Anterior cingulate cortex (tissue), 58 donors: ENCODE results near the gene STAC3.

Experiments
- DNase-seq, 58 donors: peaks; one replicate each; lab custom pipeline; 2025; lab: John Stamatoyannopoulos, UW

Gene STAC3

DNA sequence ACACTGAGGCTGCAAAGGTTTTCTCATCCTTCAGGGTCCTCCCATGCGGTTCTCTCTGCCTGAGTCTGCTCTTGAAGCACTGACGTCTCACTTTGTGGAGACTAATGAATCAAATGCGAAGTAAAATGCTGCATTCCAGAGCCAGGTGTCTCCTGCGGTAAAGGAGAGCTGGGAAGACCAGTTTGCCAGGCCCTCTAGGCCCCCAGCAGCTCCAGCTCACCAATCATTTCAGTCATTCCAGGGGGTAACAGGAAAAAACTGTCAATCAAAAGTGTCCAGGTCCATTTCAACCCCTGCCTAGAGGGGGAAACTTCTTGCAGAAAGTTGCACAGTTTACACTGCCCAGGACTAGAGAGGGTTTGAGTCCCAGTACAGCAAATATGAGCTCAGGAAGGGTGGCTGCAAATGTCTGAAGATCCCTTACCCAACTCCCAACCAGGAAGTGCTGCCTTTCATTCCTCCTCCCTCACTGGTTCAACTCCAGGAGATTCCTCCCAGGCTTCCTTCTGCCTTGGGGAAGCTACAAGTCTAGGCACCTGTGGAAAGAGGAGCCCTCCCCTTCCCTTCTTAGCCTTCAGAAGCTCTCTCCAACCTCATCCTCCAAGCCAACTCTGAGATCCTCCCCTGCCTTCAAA lies 37.1 kb downstream of the STAC3 start:
- no peak for DNase-seq

DNA sequence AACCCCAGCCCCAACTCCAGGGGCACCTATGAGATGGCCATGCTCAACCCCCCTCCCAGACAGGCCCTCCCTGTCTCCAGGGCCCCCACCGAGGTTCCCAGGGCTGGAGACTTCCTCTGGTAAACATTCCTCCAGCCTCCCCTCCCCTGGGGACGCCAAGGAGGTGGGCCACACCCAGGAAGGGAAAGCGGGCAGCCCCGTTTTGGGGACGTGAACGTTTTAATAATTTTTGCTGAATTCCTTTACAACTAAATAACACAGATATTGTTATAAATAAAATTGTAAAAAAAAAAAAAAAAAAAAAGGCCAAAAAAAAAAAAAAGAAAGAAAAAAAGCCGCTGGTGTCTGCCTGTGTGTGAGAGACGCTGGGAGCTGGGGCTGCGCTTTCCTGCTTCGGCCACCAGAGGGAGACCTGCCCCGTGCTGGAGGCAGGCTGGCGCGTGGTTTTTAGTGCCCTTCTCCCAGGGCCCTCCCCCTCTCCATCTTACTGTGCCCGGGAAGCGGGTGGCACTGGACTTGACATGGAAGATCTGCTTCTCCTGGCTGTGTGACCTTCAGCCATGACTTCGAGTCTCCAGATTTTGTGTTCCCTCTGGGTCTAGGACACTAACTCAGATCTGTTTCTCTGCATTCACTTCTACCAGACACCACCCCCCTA lies 37.8 kb downstream of the STAC3 start:
- peak; percentile 20 to 89 (median 78) for DNase-seq

DNA sequence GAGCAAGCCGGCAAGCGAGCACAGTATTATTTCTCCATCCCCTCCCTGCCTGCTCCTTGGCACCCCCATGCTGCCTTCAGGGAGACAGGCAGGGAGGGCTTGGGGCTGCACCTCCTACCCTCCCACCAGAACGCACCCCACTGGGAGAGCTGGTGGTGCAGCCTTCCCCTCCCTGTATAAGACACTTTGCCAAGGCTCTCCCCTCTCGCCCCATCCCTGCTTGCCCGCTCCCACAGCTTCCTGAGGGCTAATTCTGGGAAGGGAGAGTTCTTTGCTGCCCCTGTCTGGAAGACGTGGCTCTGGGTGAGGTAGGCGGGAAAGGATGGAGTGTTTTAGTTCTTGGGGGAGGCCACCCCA lies 38.3 kb downstream of the STAC3 start:
- peak in 1 of 58 donors; percentile 18 for DNase-seq

DNA sequence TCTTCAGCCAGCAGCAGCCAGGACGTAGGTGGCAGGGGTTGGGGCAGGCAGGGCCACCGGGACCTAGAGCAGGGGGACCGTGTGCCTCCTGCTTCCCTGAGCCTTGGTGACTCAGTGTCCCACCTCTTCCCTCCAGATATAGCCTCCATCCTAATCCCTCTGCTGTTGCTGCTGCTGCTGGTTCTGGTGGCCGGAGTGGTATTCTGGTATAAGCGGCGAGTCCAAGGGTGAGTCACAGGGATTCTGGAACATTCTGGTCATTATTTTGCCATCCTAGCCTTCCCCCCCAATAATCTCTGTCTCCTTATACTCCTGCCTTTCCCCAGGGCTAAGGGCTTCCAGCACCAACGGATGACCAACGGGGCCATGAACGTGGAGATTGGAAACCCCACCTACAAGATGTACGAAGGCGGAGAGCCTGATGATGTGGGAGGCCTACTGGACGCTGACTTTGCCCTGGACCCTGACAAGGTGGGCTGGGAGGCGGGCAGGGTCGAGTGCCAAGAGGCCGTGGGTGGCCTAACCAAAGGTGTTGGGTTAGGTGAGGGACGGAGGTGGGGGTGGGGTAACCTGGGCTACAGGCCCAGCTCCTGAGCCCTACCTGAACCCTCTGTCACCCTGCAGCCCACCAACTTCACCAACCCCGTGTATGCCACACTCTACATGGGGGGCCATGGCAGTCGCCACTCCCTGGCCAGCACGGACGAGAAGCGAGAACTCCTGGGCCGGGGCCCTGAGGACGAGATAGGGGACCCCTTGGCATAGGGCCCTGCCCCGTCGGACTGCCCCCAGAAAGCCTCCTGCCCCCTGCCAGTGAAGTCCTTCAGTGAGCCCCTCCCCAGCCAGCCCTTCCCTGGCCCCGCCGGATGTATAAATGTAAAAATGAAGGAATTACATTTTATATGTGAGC lies 38.9 kb downstream of the STAC3 start:
- DNase-seq, result no peak

DNA sequence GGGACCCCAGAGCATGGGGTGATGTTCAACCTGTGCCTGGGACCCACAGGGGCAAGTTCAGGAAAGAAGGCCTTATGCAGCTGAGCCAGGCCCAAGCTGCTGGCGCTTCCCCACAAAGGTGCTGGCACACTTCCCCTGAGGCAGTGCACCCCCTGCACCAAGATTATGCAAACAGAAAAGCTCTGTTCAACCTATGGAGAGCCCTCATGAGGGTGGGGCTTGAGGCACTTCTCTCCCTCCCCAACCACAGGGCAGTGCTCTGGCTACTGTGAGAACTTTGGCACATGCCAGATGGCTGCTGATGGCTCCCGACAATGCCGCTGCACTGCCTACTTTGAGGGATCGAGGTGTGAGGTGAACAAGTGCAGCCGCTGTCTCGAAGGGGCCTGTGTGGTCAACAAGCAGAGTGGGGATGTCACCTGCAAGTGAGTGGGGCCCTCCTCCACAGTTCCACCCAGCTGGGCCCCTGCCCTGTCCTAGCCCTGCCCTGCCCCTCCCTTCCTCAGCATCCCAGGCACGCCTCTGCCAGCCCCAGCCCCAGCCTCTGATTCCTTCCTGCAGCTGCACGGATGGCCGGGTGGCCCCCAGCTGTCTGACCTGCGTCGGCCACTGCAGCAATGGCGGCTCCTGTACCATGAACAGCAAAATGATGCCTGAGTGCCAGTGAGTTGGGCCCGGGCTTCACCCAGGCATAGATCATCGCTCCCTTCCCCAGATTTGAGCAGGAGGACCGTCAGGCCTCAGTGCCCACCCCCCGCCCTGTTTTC lies 39.9 kb downstream of the STAC3 start:
- DNase-seq, result no peak

DNA sequence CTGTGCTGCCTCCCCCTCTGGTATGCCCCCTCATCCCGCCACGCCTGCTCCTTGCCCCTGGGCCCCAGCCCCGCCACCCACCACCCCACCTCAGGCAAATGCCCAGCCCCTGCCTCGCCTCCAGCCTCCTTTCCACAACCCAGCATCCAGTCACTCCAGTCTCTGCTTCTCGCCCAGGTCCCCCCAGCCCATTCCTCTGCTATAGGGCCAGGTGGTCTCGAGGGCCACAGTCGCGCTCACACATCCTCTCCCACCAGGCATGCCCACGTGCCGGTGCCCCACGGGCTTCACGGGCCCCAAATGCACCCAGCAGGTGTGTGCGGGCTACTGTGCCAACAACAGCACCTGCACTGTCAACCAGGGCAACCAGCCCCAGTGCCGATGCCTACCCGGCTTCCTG lies 40.5 kb downstream of the STAC3 start:
- no peak for DNase-seq

DNA sequence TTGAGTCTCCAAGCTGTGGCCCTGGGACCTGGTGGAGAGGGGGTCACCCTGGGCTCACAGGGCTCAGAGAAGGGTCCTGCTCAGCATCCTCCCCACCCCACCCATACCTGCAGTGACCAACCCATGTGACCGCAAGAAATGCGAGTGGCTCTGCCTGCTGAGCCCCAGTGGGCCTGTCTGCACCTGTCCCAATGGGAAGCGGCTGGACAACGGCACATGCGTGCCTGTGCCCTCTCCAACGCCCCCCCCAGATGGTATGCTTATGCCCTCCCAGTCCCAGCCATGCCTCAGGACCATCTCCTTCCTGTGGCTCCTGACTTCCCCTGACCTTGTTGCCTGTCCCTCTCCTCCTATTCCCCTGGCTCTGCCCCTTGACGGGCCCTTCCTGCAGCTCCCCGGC lies 41.1 kb downstream of the STAC3 start:
- DNase-seq, result no peak

DNA sequence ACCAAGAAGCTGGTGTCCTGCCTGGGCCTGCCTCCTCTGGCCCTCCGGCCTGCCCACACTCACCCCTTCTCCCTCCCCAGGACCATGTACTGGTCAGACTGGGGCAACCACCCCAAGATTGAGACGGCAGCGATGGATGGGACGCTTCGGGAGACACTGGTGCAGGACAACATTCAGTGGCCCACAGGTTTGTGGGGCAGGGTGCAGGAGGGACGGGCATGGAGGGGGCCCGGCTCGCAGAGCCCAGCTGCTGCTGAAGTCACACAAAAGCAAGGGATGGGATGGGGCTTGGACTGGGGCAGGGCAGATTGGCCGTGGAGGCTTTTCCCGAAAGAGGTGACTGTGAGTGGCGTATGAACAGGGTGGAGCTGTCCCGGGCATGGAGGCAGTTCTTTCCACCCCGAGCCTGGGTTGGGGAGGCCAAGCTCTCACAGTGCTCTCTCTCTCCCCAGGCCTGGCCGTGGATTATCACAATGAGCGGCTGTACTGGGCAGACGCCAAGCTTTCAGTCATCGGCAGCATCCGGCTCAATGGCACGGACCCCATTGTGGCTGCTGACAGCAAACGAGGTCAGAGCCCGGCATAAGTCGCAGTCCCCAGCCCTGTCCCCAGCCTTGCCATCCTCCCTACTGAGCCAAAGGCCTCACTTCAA lies 42.2 kb downstream of the STAC3 start:
- DNase-seq, result peak in 51 of 58 donors; percentile 13 to 81 (median 41)

DNA sequence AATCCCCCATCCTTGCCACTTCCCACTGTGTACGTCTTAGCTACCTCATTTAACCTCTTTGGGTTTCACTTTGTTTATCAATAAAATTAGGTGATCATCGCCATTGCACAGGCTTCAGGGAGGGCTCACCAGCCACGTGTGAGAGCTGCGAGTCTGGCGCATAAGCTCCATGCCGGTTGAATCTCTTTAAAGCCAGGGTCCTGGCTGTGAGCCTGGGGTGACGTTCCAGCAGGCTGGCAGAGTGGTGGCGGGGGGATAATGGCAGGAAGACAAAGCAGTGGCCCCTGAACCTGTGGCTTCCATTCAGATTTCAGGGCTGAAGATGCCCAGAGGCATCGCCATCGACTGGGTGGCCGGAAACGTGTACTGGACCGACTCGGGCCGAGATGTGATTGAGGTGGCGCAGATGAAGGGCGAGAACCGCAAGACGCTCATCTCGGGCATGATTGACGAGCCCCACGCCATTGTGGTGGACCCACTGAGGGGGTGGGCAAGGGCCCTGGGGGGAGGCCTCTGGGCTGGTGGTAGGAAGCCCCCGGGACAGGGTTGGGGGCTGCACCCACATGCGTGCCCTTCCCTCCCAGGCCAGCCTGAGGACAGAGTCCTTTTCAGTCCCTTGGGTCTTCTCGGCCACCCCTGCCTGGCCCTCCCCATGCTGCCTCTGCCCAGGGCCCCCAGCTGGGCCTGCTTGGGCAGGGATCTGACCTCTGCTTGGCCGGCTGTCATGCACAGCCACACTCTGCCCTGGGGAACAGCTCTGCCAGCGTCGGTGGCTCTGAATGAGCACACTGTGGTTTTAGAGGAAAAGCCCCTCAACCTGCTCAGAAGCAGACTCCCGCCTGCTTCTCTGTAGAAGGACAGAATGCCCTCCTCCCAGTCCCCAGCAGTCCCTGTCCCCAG lies 43.0 kb downstream of the STAC3 start:
- peak in 6 of 58 donors; percentile 5 to 23 (median 10) for DNase-seq

DNA sequence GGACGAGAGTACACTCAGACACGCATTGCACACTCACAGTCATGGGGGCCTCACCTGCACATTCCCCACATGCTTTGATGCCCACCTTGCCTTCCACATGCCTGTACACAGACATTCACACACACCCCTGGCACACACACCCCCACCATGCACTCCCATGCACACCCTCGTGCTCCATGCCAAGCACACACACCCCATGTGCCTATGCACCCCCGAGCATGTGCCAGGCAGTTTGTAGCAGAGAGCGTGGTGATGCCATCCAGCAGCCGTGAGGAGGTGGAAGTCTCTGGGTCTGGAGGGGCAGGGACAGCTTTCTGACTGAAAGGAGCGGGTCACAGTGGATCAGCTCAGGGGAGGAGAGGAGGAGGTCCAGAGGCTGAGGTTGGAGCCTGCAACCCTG lies 45.1 kb downstream of the STAC3 start:
- no peak for DNase-seq

DNA sequence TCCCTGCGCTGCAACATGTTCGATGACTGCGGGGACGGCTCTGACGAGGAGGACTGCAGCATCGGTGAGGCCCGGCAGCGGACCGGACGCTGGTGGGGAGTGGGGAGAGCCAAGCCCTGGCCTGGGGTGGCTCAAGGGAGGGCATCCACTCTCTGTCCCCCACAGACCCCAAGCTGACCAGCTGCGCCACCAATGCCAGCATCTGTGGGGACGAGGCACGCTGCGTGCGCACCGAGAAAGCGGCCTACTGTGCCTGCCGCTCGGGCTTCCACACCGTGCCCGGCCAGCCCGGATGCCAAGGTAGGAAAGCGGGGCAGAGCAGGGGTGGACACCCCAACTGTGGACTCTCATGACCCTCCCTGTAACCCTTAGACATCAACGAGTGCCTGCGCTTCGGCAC lies 45.8 kb downstream of the STAC3 start:
- DNase-seq, result no peak

DNA sequence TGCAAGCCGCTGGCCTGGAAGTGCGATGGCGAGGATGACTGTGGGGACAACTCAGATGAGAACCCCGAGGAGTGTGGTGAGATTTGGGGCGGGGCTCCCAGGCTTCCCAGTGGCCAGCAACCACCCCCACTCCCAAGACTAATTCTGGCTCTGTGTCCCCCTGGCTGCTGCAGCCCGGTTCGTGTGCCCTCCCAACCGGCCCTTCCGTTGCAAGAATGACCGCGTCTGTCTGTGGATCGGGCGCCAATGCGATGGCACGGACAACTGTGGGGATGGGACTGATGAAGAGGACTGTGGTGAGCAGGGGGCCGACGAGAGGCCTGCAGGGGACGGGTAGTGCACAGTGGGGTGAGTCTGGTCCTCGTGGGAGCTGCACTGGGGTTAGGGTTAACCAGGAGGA lies 46.5 kb downstream of the STAC3 start:
- no peak for DNase-seq

DNA sequence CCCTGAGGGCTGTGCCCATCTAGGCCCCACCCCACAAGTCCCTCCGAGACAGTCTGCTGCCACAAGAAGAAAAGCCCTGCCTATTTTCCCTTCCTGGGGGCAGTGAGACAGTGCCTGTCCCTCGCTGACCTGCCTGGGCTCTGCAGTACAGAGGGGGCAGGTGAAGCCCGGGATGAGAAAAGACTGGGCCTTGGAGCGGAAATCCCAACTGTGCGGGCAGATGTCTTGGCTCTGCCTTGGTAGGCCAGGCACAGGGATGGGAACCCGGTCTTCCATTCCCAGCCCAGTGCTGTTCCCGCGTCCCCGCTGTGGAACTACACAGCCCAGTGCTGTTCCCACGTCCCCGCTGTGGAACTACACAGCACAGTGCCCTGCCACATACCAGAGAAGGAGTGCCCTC lies 47.2 kb downstream of the STAC3 start:
- DNase-seq, result no peak

DNA sequence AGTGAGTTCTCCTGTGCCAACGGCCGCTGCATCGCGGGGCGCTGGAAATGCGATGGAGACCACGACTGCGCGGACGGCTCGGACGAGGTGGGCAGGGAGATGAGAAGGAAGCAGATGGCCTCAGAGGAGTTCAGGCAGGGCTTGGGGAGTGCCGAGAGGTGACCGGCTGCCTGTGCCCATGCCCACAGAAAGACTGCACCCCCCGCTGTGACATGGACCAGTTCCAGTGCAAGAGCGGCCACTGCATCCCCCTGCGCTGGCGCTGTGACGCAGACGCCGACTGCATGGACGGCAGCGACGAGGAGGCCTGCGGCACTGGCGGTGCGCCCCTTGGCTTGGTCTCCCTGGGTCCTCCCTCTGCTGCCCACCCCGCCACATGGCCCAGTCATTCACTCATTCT lies 47.8 kb downstream of the STAC3 start:
- no peak for DNase-seq

DNA sequence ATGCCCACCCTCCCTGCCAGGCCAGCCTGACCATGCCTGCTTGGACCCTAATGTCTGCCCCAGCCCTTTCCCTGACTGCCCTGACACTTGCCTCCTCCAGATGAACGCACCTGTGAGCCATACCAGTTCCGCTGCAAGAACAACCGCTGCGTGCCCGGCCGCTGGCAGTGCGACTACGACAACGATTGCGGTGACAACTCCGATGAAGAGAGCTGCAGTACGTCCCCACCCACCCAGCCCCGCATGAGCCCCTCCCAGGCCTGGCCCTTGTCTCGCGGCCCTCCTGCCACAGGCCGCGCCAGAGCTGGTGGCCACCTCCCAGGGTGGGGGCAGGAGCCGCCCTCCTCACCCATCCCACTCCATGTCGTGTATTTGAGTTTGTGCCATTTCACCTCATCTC lies 48.7 kb downstream of the STAC3 start:
- no peak for DNase-seq

DNA sequence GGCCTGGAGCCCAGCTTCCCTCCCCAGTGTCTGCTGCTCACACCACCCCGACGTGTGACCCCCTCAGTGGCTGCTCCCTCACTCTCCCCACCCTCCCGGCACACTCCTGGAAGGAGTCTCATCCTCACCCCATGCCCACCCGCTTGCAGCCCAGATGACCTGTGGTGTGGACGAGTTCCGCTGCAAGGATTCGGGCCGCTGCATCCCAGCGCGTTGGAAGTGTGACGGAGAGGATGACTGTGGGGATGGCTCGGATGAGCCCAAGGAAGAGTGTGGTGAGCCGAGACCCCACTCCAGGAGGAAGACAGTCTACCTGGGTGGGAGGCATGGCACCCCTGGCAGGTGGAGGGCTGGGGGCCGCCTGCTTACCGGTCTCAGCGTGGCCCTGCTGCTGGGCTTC lies 49.4 kb downstream of the STAC3 start:
- DNase-seq, result no peak

DNA sequence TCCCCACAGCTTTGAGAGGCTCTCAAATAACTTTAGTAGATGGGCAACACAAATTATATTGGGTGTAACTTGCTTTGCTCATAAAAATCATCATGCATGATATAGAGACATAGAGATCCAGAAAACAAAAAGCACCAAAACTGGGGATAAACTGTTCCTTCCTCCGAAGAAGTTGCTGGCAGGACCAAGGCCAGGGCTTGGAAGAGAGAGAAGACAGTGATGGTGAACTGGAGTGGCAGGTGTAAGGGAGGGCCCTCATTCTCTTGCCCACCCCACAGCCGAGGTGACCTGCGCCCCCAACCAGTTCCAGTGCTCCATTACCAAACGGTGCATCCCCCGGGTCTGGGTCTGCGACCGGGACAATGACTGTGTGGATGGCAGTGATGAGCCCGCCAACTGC lies 49.8 kb downstream of the STAC3 start:
- peak in 1 of 58 donors; percentile 2 for DNase-seq

DNA sequence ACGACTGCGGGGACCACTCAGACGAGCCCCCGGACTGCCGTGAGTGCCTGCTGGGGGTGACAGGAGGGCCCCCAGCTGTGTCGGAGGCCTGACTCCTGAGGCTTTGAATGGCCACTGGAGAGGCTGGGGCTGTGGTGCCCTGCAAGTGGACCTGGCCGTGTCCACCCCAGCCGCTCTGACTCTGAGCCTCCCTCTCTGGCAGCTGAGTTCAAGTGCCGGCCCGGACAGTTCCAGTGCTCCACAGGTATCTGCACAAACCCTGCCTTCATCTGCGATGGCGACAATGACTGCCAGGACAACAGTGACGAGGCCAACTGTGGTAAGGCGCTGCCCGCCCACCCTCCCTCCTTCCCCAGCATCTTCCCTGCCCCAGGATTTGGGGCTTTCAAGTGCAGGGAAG lies 50.5 kb downstream of the STAC3 start:
- no peak for DNase-seq

DNA sequence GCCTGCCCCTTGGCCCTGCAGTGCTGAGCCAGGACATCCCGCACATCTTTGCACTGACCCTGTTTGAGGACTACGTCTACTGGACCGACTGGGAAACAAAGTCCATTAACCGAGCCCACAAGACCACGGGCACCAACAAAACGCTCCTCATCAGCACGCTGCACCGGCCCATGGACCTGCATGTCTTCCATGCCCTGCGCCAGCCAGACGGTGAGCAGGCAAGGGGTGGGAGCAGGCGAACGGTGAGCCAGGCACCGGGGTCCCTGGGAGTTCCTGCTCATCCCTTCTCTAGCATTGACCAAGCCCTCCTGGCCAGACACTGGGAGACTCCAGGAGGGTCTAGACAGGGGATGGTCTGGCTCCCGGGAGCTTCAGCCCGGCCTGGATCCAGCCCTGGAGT lies 51.8 kb downstream of the STAC3 start:
- DNase-seq, result no peak
